Neural crest cell (in vitro differentiated cells): ENCODE data around the gene LAMB2. TPM values are rescaled to one million over a fixed set of nuclear protein-coding genes. Genes with fewer than 3 reads are reported as not detected.

Experiments used
- DNase-seq: peaks from one replicate; pipeline ENCODE4 v3.0.0; 2021; ENCODE audit warnings: low read depth, mixed read lengths, low spot score
- H3K27ac Mint-ChIP-seq: one replicate; pipeline ENCODE4 v1.8.0; 2021; ENCODE audit warnings: mild to moderate bottlenecking, mixed read lengths; ENCODE audit not compliant: unreplicated experiment
- H3K27me3 Mint-ChIP-seq: 2 replicates; pipeline ENCODE4 v1.8.0; 2021; ENCODE audit warnings: low read depth, mild to moderate bottlenecking, mixed read lengths
- H3K36me3 Mint-ChIP-seq: 2 replicates; pipeline ENCODE4 v1.8.0; 2021; ENCODE audit warnings: low read depth, mild to moderate bottlenecking, mixed read lengths
- H3K4me1 Mint-ChIP-seq: 2 replicates; pipeline ENCODE4 v1.8.0; 2021; ENCODE audit warnings: mixed read lengths
- H3K4me3 Mint-ChIP-seq: one replicate; pipeline ENCODE4 v1.8.0; 2021; ENCODE audit warnings: mild to moderate bottlenecking, mixed read lengths
- H3K9me3 Mint-ChIP-seq: 2 replicates; pipeline ENCODE4 v1.8.0; 2021; ENCODE audit warnings: mixed read lengths
- CTCF ChIP-seq: fragments of 200-600 bp; sonication (generic); conservative IDR thresholded peaks from 2 replicates; pipeline ENCODE4 v1.5.0; 2021; ENCODE audit warnings: antibody characterized with exemption, mild to moderate bottlenecking
- total RNA-seq: library from RNA; stranded (reverse); gene quantifications from 2 replicates; pipeline ENCODE4 v1.2.1, GENCODE V29; 2021

The LAMB2 gene
- total RNA-seq, 1 donor from 2014 or later, result 120 TPM

- no peaks in the 10 kb centered on the region for H3K9me3 Mint-ChIP-seq
- H3K27ac Mint-ChIP-seq, result peak overlapping the region; percentile 91
- peaks cover 26% of the 10 kb centered on the region for H3K4me1 Mint-ChIP-seq
- H3K36me3 Mint-ChIP-seq, result peaks cover 9% of the 10 kb centered on the region
- DNase-seq, result no peak
- TF ChIP-seq CTCF, result no peak
- H3K4me3 Mint-ChIP-seq, result peak overlapping the region; percentile 93
- H3K27me3 Mint-ChIP-seq, result peaks cover 2% of the 10 kb centered on the region
Observed at GRCh38 chr3:49164983-49165720, 32.3 kb upstream of the LAMB2 start.

GRCh38 chr3:49163609-49164008 lies 30.8 kb upstream of the LAMB2 start:
- peaks cover 9% of the 10 kb centered on the region for H3K36me3 Mint-ChIP-seq
- no peak for DNase-seq
- no peak overlapping the region for H3K27ac Mint-ChIP-seq
- peaks cover 25% of the 10 kb centered on the region for H3K4me1 Mint-ChIP-seq
- no peaks in the 10 kb centered on the region for H3K9me3 Mint-ChIP-seq
- no peaks in the 10 kb centered on the region for H3K27me3 Mint-ChIP-seq
- H3K4me3 Mint-ChIP-seq, result peak overlapping the region; percentile 93
- TF ChIP-seq CTCF, result no peak

GRCh38 chr3:49162751-49163419 lies 30.0 kb upstream of the LAMB2 start:
- no peak for TF ChIP-seq CTCF
- DNase-seq, result no peak
- H3K9me3 Mint-ChIP-seq, result no peaks in the 10 kb centered on the region
- peaks cover 29% of the 10 kb centered on the region for H3K4me1 Mint-ChIP-seq
- peak overlapping the region; percentile 15 for H3K4me3 Mint-ChIP-seq
- peaks cover 9% of the 10 kb centered on the region for H3K36me3 Mint-ChIP-seq
- H3K27me3 Mint-ChIP-seq, result no peaks in the 10 kb centered on the region
- H3K27ac Mint-ChIP-seq, result no peak overlapping the region

- peaks cover 9% of the 10 kb centered on the region for H3K36me3 Mint-ChIP-seq
- no peaks in the 10 kb centered on the region for H3K9me3 Mint-ChIP-seq
- no peak for TF ChIP-seq CTCF
- H3K4me1 Mint-ChIP-seq, result peaks cover 29% of the 10 kb centered on the region
- no peaks in the 10 kb centered on the region for H3K27me3 Mint-ChIP-seq
- peak overlapping the region; percentile 41 for H3K4me3 Mint-ChIP-seq
- DNase-seq, result no peak
- H3K27ac Mint-ChIP-seq, result no peak overlapping the region
Observed at GRCh38 chr3:49161808-49162530, 29.1 kb upstream of the LAMB2 start.

DNA sequence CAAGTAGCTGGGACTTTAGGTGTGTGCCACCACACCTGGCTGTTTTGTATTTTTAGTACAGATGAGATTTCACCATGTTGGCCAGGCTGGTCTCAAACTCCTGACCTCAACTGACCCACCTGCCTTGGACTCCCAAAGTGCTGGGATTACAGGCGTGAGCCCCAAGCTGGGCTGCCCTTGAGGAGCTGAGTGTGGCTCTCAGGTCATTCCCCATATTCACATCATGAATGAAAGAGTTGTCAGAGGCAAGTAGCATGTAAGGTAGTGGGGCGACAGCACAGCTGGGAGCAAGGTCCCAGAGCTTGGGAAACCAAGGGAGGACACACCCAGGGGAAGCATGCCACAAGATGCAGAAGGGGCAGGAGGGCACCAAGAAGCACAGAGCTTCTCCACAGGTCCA lies 28.3 kb upstream of the LAMB2 start:
- Mint-ChIP-seq H3K4me1 (peaks cover 23% of the 10 kb centered on the region), H3K27me3 (no peaks in the 10 kb centered on the region), H3K27ac (peak overlapping the region; percentile 78), H3K9me3 (no peaks in the 10 kb centered on the region), H3K36me3 (peaks cover 9% of the 10 kb centered on the region), H3K4me3 (no peak overlapping the region)
- no peak for TF ChIP-seq CTCF
- DNase-seq, result no peak
